Transverse colon (tissue), 4 donors: ENCODE results near the gene CENPT. TPM values are rescaled to one million over a fixed set of nuclear protein-coding genes. Genes with fewer than 3 reads are reported as not detected.
A peak's percentile ranks its signal among the peaks of the same experiment; 100 is the strongest.

Experiments
- DNase-seq: peaks from one replicate; pipeline ENCODE4 v3.0.0-alpha.2; 2019
- H3K27ac ChIP-seq, 4 donors: fragments of 200-600 bp; sonication (generic); 2 replicates each; pipeline ENCODE4 v1.5.1; 2016 to 2018; ENCODE audit warnings: inconsistent platforms in 4 of 4
- H3K27me3 ChIP-seq: fragments of 200-600 bp; sonication (generic); 2 replicates; pipeline ENCODE4 v1.5.1; 2017; ENCODE audit warnings: inconsistent platforms
- H3K36me3 ChIP-seq, 4 donors: fragments of 200-600 bp; sonication (generic); 2 replicates each; pipeline ENCODE4 v1.5.1; 2017 to 2019; ENCODE audit warnings: inconsistent platforms in 4 of 4
- H3K4me1 ChIP-seq, 4 donors: fragments of 200-600 bp; sonication (generic); 2 replicates each; pipeline ENCODE4 v1.5.1; 2017 to 2020; ENCODE audit warnings: inconsistent platforms in 4 of 4
- H3K4me3 ChIP-seq, 4 donors: fragments of 200-600 bp; sonication (generic); 1 replicate in 1 of 4; 2 replicates in 3 of 4; pipeline versions ENCODE4 v1.5.1 to v1.6.1; 2017 to 2019; ENCODE audit warnings: inconsistent platforms in 4 of 4
- H3K9me3 ChIP-seq, 2 donors: fragments of 200-600 bp; sonication (generic); 2 replicates each; pipeline ENCODE4 v1.5.1; 2017 to 2019; ENCODE audit warnings: inconsistent platforms in 2 of 2
- EP300 ChIP-seq: sonication (generic); formaldehyde crosslinking; IDR thresholded peaks from one replicate; pipeline ENCODE4 v1.6.1; 2017; ENCODE audit warnings: antibody characterized with exemption, low read depth
- POLR2A ChIP-seq: fragments of 450-650 bp; IDR thresholded peaks from one replicate; pipeline ENCODE4 v1.6.1; 2016; ENCODE audit warnings: antibody characterized with exemption, mild to moderate bottlenecking, moderate library complexity
- POLR2AphosphoS5 ChIP-seq, 3 donors: sonication (generic); formaldehyde crosslinking; IDR thresholded peaks; one replicate each; pipeline ENCODE4 v1.6.1; 2016; ENCODE audit warnings: antibody characterized with exemption in 3 of 3
- WGBS, 2 donors: methylation state at CpG; one replicate each; pipeline ENCODE4 v1.1.5; 2018; ENCODE audit warnings: low coverage in 1 of 2; 5-methylcytosine and 5-hydroxymethylcytosine counted together
- in situ Hi-C, 4 donors: fragments of 200-750 bp; cut with MboI; loops; one replicate each; pipeline versions ENCODE4 v1.15.0 to v1.15.1; 2017; ENCODE audit warnings: low sequenced_read_pairs in 3 of 4, low pct_ligation_motif_present in 1 of 4, low pct_unique_long_range_greater_than_20kb in 1 of 4
- intact Hi-C: fragments of 100-400 bp; cut with DNase I; formaldehyde crosslinking; loops from one replicate; pipeline ENCODE4 v1.15.1; 2023; ENCODE audit warnings: low total_unique reads
- total RNA-seq, 4 donors: library from RNA; depleted of rRNA; stranded (reverse); fragments of >200 nt; gene quantifications; one replicate each; pipeline ENCODE4 v1.1.0, GENCODE V29; 2016
- TF ChIP-seq, protein P1 (sequence below), 5 experiments: fragments of 200-600 bp in 3 of 5; fragments of 450-650 bp in 2 of 5; sonication (generic) in 3 of 5; IDR thresholded peaks; 1 replicate in 2 of 5; 2 replicates in 3 of 5; pipeline ENCODE4 v1.5.1; 2016 to 2017; ENCODE audit warnings: antibody characterized with exemption in 5 of 5, inconsistent platforms in 3 of 5, mild to moderate bottlenecking in 2 of 5, moderate library complexity in 1 of 5

Gene CENPT
- total RNA-seq, 4 donors from 2014 or later, result 58.2 to 248 (median 100) TPM

DNA sequence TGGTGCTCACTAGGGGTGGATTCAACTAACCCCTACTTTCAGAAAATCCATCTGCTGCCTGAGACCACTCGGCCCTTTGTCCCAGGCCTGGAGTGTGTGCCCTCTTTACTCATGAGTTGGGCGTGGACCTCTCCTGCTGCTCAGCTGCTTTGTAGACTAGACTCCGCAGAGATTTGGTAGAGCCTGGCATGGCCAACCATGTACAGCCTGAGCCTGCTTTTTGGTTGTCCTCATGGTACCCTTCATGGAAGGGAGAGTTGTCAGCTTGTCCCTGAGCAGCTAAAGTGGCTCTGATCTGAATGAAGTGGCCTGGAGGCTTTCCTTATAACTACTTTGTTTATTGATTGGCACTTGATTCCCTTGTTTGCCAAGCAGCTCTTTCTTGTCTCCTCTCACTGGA, 26.9 kb upstream of the CENPT start:
- Histone ChIP-seq H3K4me3 (peak overlapping the region in 3 of 4 donors; percentile 75 to 88 (median 86)), H3K4me1 (peaks cover 17 to 27% (median 21%) of the 10 kb centered on the region in 4 donors), H3K36me3 (peaks cover 0 to 27% (median 10%) of the 10 kb centered on the region in 4 donors), H3K27ac (peak overlapping the region; percentile 11 to 90 (median 88)), H3K27me3 (no peaks in the 10 kb centered on the region), H3K9me3 (no peaks in the 10 kb centered on the region)
- no peak for DNase-seq
- in situ Hi-C loops (no loop called here), intact Hi-C loops (no loop called here)
- TF ChIP-seq, protein P1, sequence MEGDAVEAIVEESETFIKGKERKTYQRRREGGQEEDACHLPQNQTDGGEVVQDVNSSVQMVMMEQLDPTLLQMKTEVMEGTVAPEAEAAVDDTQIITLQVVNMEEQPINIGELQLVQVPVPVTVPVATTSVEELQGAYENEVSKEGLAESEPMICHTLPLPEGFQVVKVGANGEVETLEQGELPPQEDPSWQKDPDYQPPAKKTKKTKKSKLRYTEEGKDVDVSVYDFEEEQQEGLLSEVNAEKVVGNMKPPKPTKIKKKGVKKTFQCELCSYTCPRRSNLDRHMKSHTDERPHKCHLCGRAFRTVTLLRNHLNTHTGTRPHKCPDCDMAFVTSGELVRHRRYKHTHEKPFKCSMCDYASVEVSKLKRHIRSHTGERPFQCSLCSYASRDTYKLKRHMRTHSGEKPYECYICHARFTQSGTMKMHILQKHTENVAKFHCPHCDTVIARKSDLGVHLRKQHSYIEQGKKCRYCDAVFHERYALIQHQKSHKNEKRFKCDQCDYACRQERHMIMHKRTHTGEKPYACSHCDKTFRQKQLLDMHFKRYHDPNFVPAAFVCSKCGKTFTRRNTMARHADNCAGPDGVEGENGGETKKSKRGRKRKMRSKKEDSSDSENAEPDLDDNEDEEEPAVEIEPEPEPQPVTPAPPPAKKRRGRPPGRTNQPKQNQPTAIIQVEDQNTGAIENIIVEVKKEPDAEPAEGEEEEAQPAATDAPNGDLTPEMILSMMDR (IDR thresholded peaks at IDR 0.05), result no peak
- TF ChIP-seq EP300, result no peak
- no peak for TF ChIP-seq POLR2A
- TF ChIP-seq POLR2AphosphoS5 (IDR thresholded peaks at IDR 0.05), result no peak
- 61% methylated on average over 3 of the region's 3 CpGs; no CpG with 5 or more reads in 1 of the 2 donors for WGBS, 2 donors

DNA sequence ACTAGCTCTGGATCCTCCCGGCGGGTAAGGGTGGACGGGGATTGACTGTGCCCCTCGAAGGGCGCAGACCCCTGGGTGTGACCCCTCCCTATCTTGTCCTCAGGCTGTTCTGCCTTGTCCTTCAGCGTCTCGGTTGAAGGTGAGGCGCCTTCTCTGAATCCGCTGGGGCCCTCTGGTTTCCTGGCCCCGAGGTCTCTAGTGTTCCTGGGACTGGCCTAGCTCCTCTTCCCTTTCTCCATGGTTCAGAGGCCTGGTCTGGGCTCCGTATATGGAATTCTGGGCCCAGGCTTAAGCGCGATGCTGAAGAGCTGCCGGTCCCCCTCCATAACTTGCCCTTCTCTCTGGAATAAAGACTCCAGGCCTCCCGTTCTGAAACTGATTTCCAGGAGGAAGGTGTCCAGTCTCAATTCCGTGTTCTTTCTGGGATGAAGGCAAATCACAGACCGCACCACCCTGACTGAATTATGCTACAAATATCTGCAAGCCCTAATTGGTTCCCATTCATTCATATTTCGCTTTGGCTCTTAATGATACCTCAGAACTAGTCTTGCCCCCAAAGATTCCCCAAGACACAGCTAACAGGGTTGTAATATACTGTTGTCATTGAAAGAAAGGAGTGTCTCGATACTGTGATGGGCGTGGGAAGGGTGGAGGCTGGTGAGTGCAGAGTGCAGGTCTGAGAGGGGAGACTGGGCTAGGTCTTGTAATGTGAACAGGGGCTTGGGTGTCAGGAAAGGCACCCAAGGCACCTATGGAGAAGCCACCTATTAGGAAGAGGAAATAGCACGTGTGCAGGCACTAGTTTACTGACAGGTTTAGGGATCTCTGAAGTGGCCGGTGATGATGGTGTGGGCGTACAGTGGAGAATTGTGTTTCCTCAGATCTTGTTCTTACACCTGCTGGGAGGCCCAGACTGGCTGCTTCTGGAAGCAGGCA, 26.2 kb upstream of the CENPT start:
- no peaks in the 10 kb centered on the region for H3K27me3 ChIP-seq
- H3K4me1 ChIP-seq, result peaks cover 17 to 27% (median 21%) of the 10 kb centered on the region in 4 donors
- in situ Hi-C loops (no loop called here), intact Hi-C loops (no loop called here)
- H3K9me3 ChIP-seq, result no peaks in the 10 kb centered on the region
- peak; percentile 28 for DNase-seq
- WGBS, 2 donors, result 8 to 18% methylated on average over 8 to 23 of the region's 23 CpGs
- H3K4me3 ChIP-seq, result peak overlapping the region; percentile 75 to 96 (median 87)
- no peak for TF ChIP-seq POLR2A
- TF ChIP-seq POLR2AphosphoS5 (IDR thresholded peaks at IDR 0.05), result peak in 1 of 3 donors; percentile 34
- H3K27ac ChIP-seq, result peak overlapping the region; percentile 85 to 90 (median 88)
- H3K36me3 ChIP-seq, result peaks cover 0 to 22% (median 7%) of the 10 kb centered on the region in 4 donors

DNA sequence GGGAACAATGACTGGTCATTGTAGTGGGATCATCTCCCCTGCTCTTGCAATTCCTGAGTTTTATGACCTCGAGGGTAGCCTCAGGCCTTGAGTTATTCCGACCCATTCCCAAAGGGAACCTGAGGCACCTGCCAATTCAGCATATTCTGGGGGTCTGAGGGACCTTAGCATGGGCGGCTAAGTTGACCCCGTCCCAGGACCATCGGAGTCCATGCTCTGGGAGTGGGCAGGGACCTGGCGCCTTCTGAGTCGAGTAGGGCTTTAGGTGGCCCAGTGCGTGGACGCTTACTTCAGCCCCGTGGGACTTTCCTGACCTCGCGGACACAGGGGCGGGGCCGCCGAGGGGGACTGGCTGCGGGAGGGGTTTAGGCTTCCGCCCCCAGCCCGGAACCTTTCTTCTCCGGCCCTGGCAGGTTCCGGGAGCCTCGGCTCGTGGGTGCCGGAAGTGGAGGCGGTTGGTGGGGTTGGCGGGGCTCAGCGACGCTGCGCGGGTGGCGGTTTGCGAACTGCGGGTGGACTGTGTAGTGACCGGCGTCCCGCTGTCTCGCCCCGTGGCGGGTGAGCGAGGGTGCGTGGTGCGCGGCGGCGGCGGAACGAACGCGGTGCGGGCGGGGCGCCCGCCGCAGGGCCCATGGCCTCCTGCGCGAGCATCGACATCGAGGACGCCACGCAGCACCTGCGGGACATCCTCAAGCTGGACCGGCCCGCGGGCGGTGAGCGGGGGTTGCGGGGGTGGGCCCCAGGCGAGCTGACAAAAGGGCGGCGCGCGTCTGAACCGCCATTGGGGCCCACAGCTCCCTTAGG, 25.3 kb upstream of the CENPT start, which contains the start of gene EDC4:
Gene EDC4, plus strand, starts transcription at position 422 of the 804 bp plus-strand sequence. Its CDS starts 210 bp downstream, at position 632.
- TF ChIP-seq POLR2A, result peak; percentile 74
- TF ChIP-seq, protein P1 (IDR thresholded peaks at IDR 0.05), result no peak
- peak; percentile 57 to 88 (median 83) for TF ChIP-seq POLR2AphosphoS5 (IDR thresholded peaks at IDR 0.05)
- no peak for TF ChIP-seq EP300
- in situ Hi-C loops (no loop called here), intact Hi-C loops (no loop called here)
- Histone ChIP-seq H3K27me3 (no peaks in the 10 kb centered on the region), H3K9me3 (no peaks in the 10 kb centered on the region), H3K4me3 (peak within 1 kb of the TSS; percentile 75 to 96 (median 87)), H3K36me3 (peaks cover 0 to 20% (median 3%) of the 10 kb centered on the region in 4 donors), H3K4me1 (peaks cover 17 to 27% (median 21%) of the 10 kb centered on the region in 4 donors), H3K27ac (peak within 1 kb of the TSS; percentile 85 to 90 (median 88))
- WGBS, 2 donors, result 0% methylated on average over 56 of the region's 72 CpGs; no CpG with 5 or more reads in 1 of the 2 donors
- peak; percentile 88 for DNase-seq

DNA sequence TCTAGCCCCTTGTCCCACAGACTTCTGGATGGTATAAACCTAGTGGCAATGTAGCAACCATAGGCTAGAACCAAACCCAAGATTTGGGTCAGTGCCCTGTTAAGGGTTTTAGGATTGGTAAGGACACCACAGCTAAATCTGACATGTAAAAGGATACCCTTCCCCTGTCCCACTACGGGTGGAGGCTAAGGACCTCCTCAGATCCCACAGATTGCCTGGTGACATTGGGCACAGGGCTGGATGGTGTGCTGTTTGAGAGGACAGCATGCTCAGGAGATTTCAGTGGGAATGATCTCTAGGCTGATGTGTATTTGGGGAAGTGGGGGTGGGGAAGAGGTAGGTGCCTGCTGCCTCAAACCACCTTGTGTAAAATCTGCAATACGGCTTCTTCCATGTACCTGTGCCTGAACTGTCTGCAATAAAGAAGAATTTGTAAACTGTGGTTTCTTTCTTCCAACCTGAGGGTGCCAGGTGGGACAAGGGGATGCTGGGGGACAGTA, 24.7 kb upstream of the CENPT start:
- TF ChIP-seq, protein P1 (IDR thresholded peaks at IDR 0.05), result no peak
- no peak for TF ChIP-seq POLR2A
- no peak for TF ChIP-seq EP300
- TF ChIP-seq POLR2AphosphoS5 (IDR thresholded peaks at IDR 0.05), result no peak
- peaks cover 0 to 15% (median 3%) of the 10 kb centered on the region in 4 donors for H3K36me3 ChIP-seq
- H3K27ac ChIP-seq, result peak overlapping the region; percentile 85 to 90 (median 88)
- peaks cover 17 to 27% (median 21%) of the 10 kb centered on the region in 4 donors for H3K4me1 ChIP-seq
- H3K4me3 ChIP-seq, result peak overlapping the region in 3 of 4 donors; percentile 75 to 88 (median 86)
- H3K9me3 ChIP-seq, result no peaks in the 10 kb centered on the region
- no peak for DNase-seq
- intact Hi-C loops, result no loop called here
- in situ Hi-C loops, result no loop called here
- no peaks in the 10 kb centered on the region for H3K27me3 ChIP-seq
- 63% methylated on average over 2 of the region's 2 CpGs; no CpG with 5 or more reads in 1 of the 2 donors for WGBS, 2 donors
